ENCODE measurements around the gene ELF1. TPM values are rescaled to one million over a fixed set of nuclear protein-coding genes. Genes with fewer than 3 reads are reported as not detected.

The ELF1 gene
- total RNA-seq: 61.7 TPM

DNA sequence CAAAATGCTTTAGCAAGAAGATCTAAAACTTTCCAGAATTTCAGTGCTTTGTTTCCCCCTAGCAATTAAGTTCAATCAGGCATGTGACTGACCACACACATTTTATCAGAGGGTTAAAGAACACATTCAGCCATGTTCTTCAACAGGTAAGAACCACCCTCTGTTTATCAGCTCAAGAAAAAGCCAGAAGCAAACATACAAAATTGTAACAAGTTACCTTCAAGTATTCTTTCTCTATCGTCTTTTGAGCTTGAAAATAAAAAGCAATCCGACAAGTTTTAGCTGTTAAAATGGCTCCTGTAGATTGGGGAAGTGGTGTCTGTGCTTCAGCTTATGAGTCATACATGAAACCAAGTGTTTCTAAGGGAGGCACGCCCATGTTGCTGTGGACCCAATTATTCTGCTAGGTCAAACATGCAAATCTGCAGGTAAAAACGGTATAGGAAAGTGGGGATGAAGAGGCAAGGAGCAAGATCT lies at the start of gene ELF1:
TSS of gene ELF1 (minus strand) at position 306 of the 477 bp plus-strand sequence. CDS start 37,262 bp downstream, outside the sequence.
- peak; percentile 90 for ATAC-seq
- DNase-seq (ENCODE audit: low spot score): no peak
- intact Hi-C loops (cut with DNase I): no loop called here

DNA sequence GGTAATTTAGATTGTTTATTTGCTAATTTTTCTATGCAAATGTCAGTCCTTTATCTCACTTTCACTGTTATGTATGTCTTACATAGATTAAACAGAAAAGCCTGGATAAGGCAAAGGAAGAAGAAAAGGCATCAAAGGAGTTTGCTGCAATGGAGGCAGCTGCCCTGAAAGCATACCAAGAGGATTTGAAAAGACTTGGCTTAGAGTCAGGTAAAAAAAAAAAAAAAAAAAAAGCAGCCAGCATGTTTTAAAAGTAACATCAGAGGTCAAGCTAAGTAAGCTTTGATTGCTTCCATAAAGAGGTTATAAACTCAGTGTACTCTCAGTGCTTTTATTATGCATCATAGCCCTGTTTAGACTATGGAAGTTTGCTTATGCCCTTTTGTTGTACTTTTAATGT lies 46.0 kb upstream of the ELF1 start:
- intact Hi-C loops (cut with DNase I): loop anchor here (10.0 kb wide), 1 partner anchor 290 kb away; the partner anchor contains the start of gene MRPS31
- no peak for ATAC-seq
- DNase-seq (ENCODE audit: low spot score): no peak

- ATAC-seq (no peak), DNase-seq (ENCODE audit: low spot score) (no peak)
- intact Hi-C loops (cut with DNase I): loop anchor here (10.0 kb wide), 1 partner anchor 290 kb away; the partner anchor contains the start of gene MRPS31
Measured at GRCh38 chr13:41064493-41064892, 45.4 kb upstream of the ELF1 start.

GRCh38 chr13:41061914-41062837 lies 43.1 kb upstream of the ELF1 start:
- no peak for DNase-seq (ENCODE audit: low spot score)
- peak; percentile 73 for ATAC-seq
- intact Hi-C loops (cut with DNase I): loop anchor here (10.0 kb wide), 1 partner anchor 287 kb away; the partner anchor contains the start of gene MRPS31

- intact Hi-C loops (cut with DNase I): loop anchor here (10.0 kb wide), 1 partner anchor 286 kb away; the partner anchor contains the start of gene MRPS31
- ATAC-seq (peak; percentile 93), DNase-seq (ENCODE audit: low spot score) (peak; percentile 98)
Measured at GRCh38 chr13:41061075-41061913, 42.2 kb upstream of the ELF1 start, which contains the start of gene WBP4. TSS of gene WBP4 (plus strand) at chr13:41061509. CDS start at chr13:41061674, 165 bp downstream.

GRCh38 chr13:41060724-41061074 lies 41.6 kb upstream of the ELF1 start:
- intact Hi-C loops (cut with DNase I): loop anchor here (10.0 kb wide), 1 partner anchor 286 kb away; the partner anchor contains the start of gene MRPS31
- ATAC-seq (peak; percentile 69), DNase-seq (ENCODE audit: low spot score) (peak; percentile 92)

GRCh38 chr13:41060082-41060723 lies 41.1 kb upstream of the ELF1 start:
- intact Hi-C loops (cut with DNase I): loop anchor here (10.0 kb wide), 1 partner anchor 285 kb away; the partner anchor contains the start of gene MRPS31
- DNase-seq (ENCODE audit: low spot score): peak; percentile 91
- peak; percentile 70 for ATAC-seq

- intact Hi-C loops (cut with DNase I): loop anchor here (10.0 kb wide), 1 partner anchor 285 kb away; the partner anchor contains the start of gene MRPS31
- DNase-seq (ENCODE audit: low spot score): no peak
- ATAC-seq: no peak
Measured at GRCh38 chr13:41059456-41060081, 40.5 kb upstream of the ELF1 start.

- no peak for ATAC-seq
- intact Hi-C loops (cut with DNase I): no loop called here
Measured at GRCh38 chr13:41058295-41059070, 39.4 kb upstream of the ELF1 start.

DNA sequence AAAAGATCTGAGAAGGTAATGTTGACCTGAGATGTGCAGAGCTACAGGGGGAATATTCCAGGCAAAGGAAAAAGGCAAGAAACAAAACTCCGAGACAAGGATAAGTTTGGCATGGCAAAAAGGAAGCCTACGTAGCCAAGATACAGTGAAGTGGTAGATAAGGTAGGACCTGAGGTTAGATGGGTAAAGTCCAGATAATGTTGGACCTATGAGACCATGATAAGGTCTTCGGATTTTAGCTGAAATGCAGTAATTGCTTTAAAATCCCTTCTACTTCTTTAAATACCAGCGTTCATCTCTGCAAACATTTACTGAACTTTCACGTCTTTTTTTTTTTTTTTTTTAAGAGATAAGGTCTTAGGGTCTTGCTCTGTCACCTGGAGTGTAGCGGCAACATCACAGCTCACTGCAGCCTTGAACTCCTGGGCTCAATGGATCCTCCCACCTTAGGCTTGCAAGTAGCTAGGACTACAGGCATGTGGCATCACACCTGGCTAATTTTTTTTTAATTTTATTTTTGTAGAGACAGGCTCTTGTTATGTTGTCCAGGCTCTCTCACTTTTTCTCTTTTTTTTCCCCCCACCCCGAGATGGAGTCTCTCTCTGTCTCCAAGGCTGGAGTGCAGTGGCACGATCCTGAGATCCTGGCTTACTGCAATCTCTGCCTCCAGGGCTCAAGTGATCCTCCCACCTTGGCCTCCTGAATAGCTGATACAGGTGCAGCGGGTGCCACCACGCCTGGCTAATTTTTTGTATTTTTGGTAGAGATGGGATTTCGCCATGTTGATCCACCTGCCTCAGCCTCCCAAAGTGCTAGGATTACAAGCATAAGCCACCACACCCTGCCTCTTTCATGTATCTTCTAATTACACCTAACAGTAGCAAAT lies 38.0 kb upstream of the ELF1 start:
- intact Hi-C loops (cut with DNase I): no loop called here
- ATAC-seq (no peak), DNase-seq (ENCODE audit: low spot score) (no peak)

More at GRCh38 chr13:41058295-41059070, 39.4 kb upstream of the ELF1 start:
- no peak for DNase-seq (ENCODE audit: low spot score)

DNA sequence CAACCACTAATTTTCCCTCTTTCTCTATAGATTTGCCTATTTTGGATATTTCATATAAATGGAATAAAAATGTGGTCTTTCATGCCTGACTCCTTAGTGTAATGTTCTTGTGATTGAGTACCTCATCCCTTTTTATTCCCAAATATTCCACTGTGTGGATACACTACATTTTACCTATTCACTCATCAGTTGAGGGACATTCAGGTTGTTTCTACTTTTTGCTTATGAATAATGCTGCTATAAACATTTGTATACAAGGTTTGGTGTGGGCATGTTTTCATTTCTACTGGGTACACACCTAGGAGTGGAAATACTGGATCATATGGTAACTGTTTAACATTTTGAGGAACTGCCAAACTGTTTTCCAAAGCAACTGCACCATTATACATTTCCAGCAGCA lies 37.1 kb upstream of the ELF1 start:
- no peak for DNase-seq (ENCODE audit: low spot score)
- no peak for ATAC-seq
- intact Hi-C loops (cut with DNase I): no loop called here

DNA sequence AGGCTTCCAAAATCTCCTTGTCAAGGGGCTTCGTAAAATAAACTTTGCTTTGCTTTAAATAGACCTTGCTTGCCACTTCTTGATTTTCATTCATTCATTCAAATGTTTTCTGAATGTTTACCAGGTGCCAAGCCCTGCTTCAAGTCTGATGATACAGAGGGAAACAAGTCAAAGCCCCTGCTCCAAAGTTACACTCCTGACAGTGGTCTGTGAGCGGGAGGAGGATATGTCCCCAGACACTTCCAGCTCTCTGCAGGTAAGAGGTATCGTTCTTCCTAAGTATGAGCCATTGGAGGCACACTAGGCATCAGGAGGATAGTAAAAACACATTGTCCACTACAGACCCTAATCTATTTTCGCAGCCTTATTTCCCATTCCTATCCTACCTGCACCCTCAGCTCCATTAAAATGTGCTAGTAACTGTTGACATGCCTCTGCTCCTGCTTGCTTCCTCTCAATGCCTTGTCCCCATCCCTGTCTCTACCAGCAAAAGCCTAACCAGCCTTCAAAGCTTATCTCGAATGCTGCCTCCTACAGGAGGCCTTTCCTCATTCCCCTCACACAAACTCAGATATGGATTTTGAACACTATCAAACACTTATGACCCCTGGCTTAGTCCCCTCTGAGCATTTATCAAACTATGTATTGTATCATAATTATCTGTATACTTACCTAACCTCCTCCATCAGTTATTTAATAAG lies 36.0 kb upstream of the ELF1 start:
- DNase-seq (ENCODE audit: low spot score): no peak
- no peak for ATAC-seq
- intact Hi-C loops (cut with DNase I): no loop called here

DNA sequence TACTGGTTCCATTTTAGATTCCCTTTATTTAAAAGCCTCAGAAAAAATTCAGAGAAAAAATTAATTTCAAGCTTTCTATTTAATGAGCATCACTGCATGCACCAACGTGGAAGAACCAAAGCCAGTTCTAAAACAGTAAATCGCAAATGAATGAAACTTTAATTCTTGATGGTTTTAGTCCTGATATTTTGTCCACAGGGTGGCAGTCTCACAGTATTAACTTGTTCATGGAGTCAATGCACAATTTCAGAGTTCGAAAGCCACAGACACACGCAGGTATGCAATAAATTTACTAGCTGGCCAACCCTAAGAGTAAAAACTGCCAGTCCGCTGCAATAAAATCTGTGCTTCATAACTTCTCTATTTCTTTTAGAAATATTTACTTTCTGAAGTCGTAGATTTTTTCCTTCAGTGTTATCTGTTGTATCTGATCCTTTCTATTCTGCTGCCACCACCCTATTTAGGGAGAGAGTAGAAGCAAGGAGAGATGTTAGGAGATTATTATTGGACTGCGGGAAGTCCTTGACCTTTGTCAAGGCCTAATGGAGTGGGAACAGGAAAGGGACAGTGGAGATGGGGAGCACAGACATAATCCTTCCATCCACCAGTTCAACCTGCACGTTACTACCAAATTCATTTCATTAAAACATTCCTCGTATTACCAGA lies 35.2 kb upstream of the ELF1 start:
- intact Hi-C loops (cut with DNase I): no loop called here
- DNase-seq (ENCODE audit: low spot score) (no peak), ATAC-seq (peak; percentile 62)

- intact Hi-C loops (cut with DNase I): no loop called here
Measured at GRCh38 chr13:41053384-41053826, 34.3 kb upstream of the ELF1 start.

GRCh38 chr13:41052441-41052840 lies 33.3 kb upstream of the ELF1 start:
- DNase-seq (ENCODE audit: low spot score) (no peak), ATAC-seq (no peak)
- intact Hi-C loops (cut with DNase I): no loop called here

More at GRCh38 chr13:41053384-41053826, 34.3 kb upstream of the ELF1 start:
- ATAC-seq: peak; percentile 82
- no peak for DNase-seq (ENCODE audit: low spot score)
